K562 (cell line): Measurements from ENCODE around the gene ST7. TPM values are rescaled to one million over a fixed set of nuclear protein-coding genes. Genes with fewer than 3 reads are reported as not detected.
A peak's percentile ranks its signal among the peaks of the same experiment; 100 is the strongest.

Experiments
- ATF3 ChIP-seq, 2 experiments: fragments of 450-650 bp in 1 of 2; sonication (generic) in 1 of 2; formaldehyde crosslinking in 1 of 2; IDR thresholded peaks in 1 of 2; conservative IDR thresholded peaks in 1 of 2; 2 replicates each; pipeline versions ENCODE4 v1.6.1 to v1.8.1; 2016 to 2023; ENCODE audit warnings: mild to moderate bottlenecking in 2 of 2, moderate library complexity in 2 of 2, inconsistent platforms in 1 of 2, missing genetic modification reagents in 1 of 2
- BDP1 ChIP-seq: IDR thresholded peaks from 3 replicates; pipeline ENCODE4 v1.6.1; 2011; ENCODE audit not compliant: insufficient read length, insufficient read depth
- CBFA2T2 ChIP-seq: fragments of 450-650 bp; conservative IDR thresholded peaks from 2 replicates; pipeline ENCODE4 v1.6.1; 2017; ENCODE audit warnings: mild to moderate bottlenecking
- CHD4 ChIP-seq: fragments of 200-600 bp; sonication (generic); IDR thresholded peaks from 3 replicates; pipeline ENCODE4 v1.6.1; 2012; ENCODE audit warnings: low read depth, mild to moderate bottlenecking, mixed read lengths, low read length, inconsistent platforms; ENCODE audit not compliant: insufficient read depth, insufficient replicate concordance, poor library complexity, severe bottlenecking
- CREBBP ChIP-seq: IDR thresholded peaks from one replicate; pipeline ENCODE4 v1.6.1; 2012; ENCODE audit warnings: low read depth, mild to moderate bottlenecking, control low read depth, inconsistent platforms, low read length
- E2F3 ChIP-seq: fragments of 250-450 bp; sonication (Bioruptor Pico); IDR thresholded peaks from 2 replicates; pipeline ENCODE4 v1.4.0; 2020; ENCODE audit warnings: mild to moderate bottlenecking
- EHMT2 ChIP-seq: fragments of 450-650 bp; IDR thresholded peaks from 2 replicates; pipeline ENCODE4 v1.6.1; 2018; ENCODE audit warnings: antibody characterized with exemption
- JUND ChIP-seq, 2 experiments: IDR thresholded peaks; 2 replicates in 1 of 2; 3 replicates in 1 of 2; pipeline ENCODE4 v1.6.1; 2011; ENCODE audit warnings: borderline replicate concordance in 2 of 2, low read depth in 2 of 2, low read length in 2 of 2, improper control_type of control experiment in 1 of 2, missing biosample characterization in 1 of 2, missing genetic modification characterization in 1 of 2, missing genetic modification reagents in 1 of 2
- MAFG ChIP-seq: fragments of 450-650 bp; conservative IDR thresholded peaks from 2 replicates; pipeline ENCODE4 v1.6.1; 2016; ENCODE audit warnings: missing genetic modification characterization, missing compliant biosample characterization
- NELFE ChIP-seq: IDR thresholded peaks from 2 replicates; pipeline ENCODE4 v1.6.1; 2011; ENCODE audit warnings: mild to moderate bottlenecking; ENCODE audit not compliant: insufficient read depth, insufficient read length
- NUFIP1 ChIP-seq: fragments of 450-650 bp; IDR thresholded peaks from 2 replicates; pipeline ENCODE4 v1.6.1; 2018; ENCODE audit not compliant: partially characterized antibody
- PHF20 ChIP-seq: fragments of 450-650 bp; IDR thresholded peaks from 2 replicates; pipeline ENCODE4 v1.6.1; 2018; ENCODE audit not compliant: partially characterized antibody
- SETDB1 ChIP-seq: IDR thresholded peaks from one replicate; pipeline ENCODE4 v1.6.1; 2012; ENCODE audit warnings: low read length, control low read depth, inconsistent platforms
- SREBF1 ChIP-seq: fragments of 150-350 bp; IDR thresholded peaks from 2 replicates; pipeline ENCODE4 v1.6.1; 2014; ENCODE audit warnings: antibody characterized with exemption, low read depth, low read length, borderline replicate concordance
- SRSF3 ChIP-seq: fragments of 200-400 bp; formaldehyde crosslinking; IDR thresholded peaks from 2 replicates; pipeline ENCODE4 v1.6.1; 2016; ENCODE audit warnings: mild to moderate bottlenecking, low read length, moderate library complexity; ENCODE audit not compliant: insufficient read depth
- SUPT5H ChIP-seq: fragments of 450-650 bp; IDR thresholded peaks from 2 replicates; pipeline ENCODE4 v1.6.1; 2016
- TEAD4 ChIP-seq, 2 experiments: sonication (generic) in 1 of 2; formaldehyde crosslinking in 1 of 2; IDR thresholded peaks; 2 replicates each; pipeline versions ENCODE4 v1.6.1 to v1.8.0; 2012 to 2022; ENCODE audit warnings: borderline replicate concordance in 1 of 2, inconsistent platforms in 1 of 2, low read length in 1 of 2, mild to moderate bottlenecking in 1 of 2, missing genetic modification reagents in 1 of 2
- THRAP3 ChIP-seq: fragments of 450-650 bp; IDR thresholded peaks from 2 replicates; pipeline ENCODE4 v1.6.1; 2016; ENCODE audit warnings: mild to moderate bottlenecking, inconsistent platforms, borderline replicate concordance
- XRCC5 ChIP-seq: fragments of 200-400 bp; formaldehyde crosslinking; IDR thresholded peaks from 2 replicates; pipeline ENCODE4 v1.6.1; 2017; ENCODE audit warnings: low read depth, mild to moderate bottlenecking, low read length
- ZBTB1 ChIP-seq: sonication (generic); formaldehyde crosslinking; IDR thresholded peaks from 2 replicates; pipeline ENCODE4 v1.8.1; 2023; ENCODE audit warnings: missing genetic modification reagents, low read depth, mild to moderate bottlenecking, borderline replicate concordance
- ZEB2 ChIP-seq: fragments of 450-650 bp; IDR thresholded peaks from 2 replicates; pipeline ENCODE4 v1.6.1; 2016
- ZNF146 ChIP-seq: IDR thresholded peaks from one replicate; pipeline ENCODE4 v1.6.1; 2018; ENCODE audit warnings: missing compliant biosample characterization; ENCODE audit not compliant: unreplicated experiment
- ZNF444 ChIP-seq: fragments of 250-450 bp; sonication (Bioruptor Pico); IDR thresholded peaks from 2 replicates; pipeline ENCODE4 v1.4.0; 2020; ENCODE audit warnings: mild to moderate bottlenecking, moderate library complexity
- ZNF76 ChIP-seq: fragments of 250-450 bp; sonication (Bioruptor Pico); IDR thresholded peaks from 2 replicates; pipeline ENCODE4 v1.4.0; 2020; ENCODE audit warnings: mild to moderate bottlenecking, moderate library complexity, borderline replicate concordance
- polyA plus RNA-seq, 8 experiments: library from polyadenylated mRNA; depleted of rRNA in 4 of 8; stranded (reverse) in 5 of 8; unstranded in 3 of 8; fragments of >200 nt; fragmentation: Nextera tagmentation in 2 of 8; fragmentation: Illumina TruSeq in 1 of 8; extraction: Ambion mirVana in 2 of 8; extraction: Trizol in 1 of 8; gene quantifications; 2 replicates each; pipeline versions ENCODE4 v1.2.1 to v1.2.3, GENCODE V29; 2011 to 2014; ENCODE audit warnings: inconsistent platforms in 1 of 8, missing spikeins in 1 of 8
- total RNA-seq, 7 experiments: library from RNA; depleted of rRNA in 6 of 7; stranded (reverse); fragments of >200 nt in 6 of 7; fragmentation: Illumina TruSeq in 2 of 7; extraction: Trizol in 2 of 7; gene quantifications; 2 replicates each; pipeline versions ENCODE4 v1.2.1 to v1.2.3, GENCODE V29; 2011 to 2021; ENCODE audit warnings: low replicate concordance in 1 of 7
- TF ChIP-seq, protein P1 (sequence below): fragments of 250-450 bp; sonication (Bioruptor Pico); IDR thresholded peaks from 2 replicates; pipeline ENCODE4 v1.5.0; 2022; ENCODE audit warnings: mild to moderate bottlenecking

ST7 gene
- total and polyA plus RNA-seq, 9 of the 15 experiments (the other 6 are each of a cell fraction or from before 2014, with no cell fraction given) = 23.9 to 56.3 (median 36.9) TPM

DNA sequence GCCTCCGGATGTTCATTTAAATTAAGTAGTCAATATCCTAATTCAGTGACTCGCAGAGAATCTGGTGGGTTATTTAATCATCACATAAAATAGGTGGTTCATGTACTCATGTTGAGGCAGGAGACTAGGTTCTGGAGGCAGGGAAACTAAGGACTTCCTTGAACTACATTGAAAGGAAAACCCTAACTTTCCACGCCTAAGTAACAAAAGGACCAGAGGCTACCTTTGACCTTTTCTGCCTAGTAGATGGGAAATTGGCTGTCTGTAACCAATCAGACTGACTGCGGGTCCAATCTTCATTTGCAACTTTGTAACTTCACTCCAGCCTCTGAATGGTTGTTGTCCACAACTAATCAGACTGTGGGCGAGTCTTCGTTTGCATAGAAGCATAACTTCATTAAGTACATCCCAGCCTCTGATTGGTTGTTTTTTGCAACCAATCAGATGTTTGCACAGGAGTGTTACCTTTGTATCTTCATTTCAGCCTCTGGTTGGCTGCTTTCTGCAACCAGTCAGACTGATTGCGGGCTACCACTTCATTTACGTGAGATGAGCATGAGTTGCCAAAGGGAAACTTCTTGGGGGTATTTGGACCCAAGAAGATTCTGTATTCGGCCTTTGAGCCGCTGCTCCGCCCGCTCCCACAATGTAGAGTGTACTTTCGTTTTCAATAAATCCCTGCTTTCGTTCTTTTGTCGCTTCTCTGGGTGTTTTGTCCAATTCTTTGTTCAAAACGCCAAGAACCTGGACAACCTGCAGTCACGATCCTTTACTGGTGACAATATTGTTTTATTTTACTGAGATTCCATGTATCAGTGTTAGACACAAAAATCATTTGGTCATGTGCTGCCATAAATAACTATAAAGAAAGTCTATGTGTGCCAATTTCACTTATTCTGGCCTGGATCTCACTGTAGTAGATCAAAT, 1.7 kb upstream of the ST7 start (continued):
- TF ChIP-seq PHF20 (no peak), SRSF3 (no peak), MAFG (tag) (no peak), ZNF146 (CRISPR knock-in tag) (no peak), THRAP3 (no peak), XRCC5 (0 out of 2 replicates have a peak, but pooled peaks have one; percentile 39), NUFIP1 (no peak), ZNF76 (CRISPR knock-in tag) (no peak), E2F3 (CRISPR knock-in tag) (no peak), NELFE (no peak), ZEB2 (no peak), EHMT2 (no peak), CHD4 (peak; percentile 55), TEAD4 (IDR thresholded peaks at IDR 0.05; ENCODE audit: low read length) (0 out of 2 replicates have a peak, but pooled peaks have one; percentile 2), TEAD4 (CRISPR knock-in tag; IDR thresholded peaks at IDR 0.05; ENCODE audit: borderline replicate concordance) (no peak), ZBTB1 (no peak), SETDB1 (no peak), ZNF444 (CRISPR knock-in tag) (no peak), JUND (IDR thresholded peaks at IDR 0.05; ENCODE audit: borderline replicate concordance, low read depth, low read length) (0 out of 2 replicates have a peak, but pooled peaks have one; percentile 20), JUND (tag; IDR thresholded peaks at IDR 0.05; ENCODE audit: borderline replicate concordance, low read depth, low read length) (peak; percentile 23; the same call in 2 of the 3 replicates), CBFA2T2 (no peak), ATF3 (IDR thresholded peaks at IDR 0.05) (no peak), ATF3 (CRISPR knock-in tag; conservative IDR thresholded peaks at IDR 0.05) (no peak), BDP1 (no peak), SREBF1 (no peak), CREBBP (no peak), SUPT5H (peak; percentile 78)
- TF ChIP-seq, protein P1, sequence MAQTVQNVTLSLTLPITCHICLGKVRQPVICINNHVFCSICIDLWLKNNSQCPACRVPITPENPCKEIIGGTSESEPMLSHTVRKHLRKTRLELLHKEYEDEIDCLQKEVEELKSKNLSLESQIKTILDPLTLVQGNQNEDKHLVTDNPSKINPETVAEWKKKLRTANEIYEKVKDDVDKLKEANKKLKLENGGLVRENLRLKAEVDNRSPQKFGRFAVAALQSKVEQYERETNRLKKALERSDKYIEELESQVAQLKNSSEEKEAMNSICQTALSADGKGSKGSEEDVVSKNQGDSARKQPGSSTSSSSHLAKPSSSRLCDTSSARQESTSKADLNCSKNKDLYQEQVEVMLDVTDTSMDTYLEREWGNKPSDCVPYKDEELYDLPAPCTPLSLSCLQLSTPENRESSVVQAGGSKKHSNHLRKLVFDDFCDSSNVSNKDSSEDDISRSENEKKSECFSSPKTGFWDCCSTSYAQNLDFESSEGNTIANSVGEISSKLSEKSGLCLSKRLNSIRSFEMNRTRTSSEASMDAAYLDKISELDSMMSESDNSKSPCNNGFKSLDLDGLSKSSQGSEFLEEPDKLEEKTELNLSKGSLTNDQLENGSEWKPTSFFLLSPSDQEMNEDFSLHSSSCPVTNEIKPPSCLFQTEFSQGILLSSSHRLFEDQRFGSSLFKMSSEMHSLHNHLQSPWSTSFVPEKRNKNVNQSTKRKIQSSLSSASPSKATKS (CRISPR knock-in tag) = no peak
